ENCODE measurements around the gene CLEC4F.

Gene CLEC4F, protein sequence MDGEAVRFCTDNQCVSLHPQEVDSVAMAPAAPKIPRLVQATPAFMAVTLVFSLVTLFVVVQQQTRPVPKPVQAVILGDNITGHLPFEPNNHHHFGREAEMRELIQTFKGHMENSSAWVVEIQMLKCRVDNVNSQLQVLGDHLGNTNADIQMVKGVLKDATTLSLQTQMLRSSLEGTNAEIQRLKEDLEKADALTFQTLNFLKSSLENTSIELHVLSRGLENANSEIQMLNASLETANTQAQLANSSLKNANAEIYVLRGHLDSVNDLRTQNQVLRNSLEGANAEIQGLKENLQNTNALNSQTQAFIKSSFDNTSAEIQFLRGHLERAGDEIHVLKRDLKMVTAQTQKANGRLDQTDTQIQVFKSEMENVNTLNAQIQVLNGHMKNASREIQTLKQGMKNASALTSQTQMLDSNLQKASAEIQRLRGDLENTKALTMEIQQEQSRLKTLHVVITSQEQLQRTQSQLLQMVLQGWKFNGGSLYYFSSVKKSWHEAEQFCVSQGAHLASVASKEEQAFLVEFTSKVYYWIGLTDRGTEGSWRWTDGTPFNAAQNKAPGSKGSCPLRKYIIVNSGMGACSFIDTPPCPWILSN

DNA sequence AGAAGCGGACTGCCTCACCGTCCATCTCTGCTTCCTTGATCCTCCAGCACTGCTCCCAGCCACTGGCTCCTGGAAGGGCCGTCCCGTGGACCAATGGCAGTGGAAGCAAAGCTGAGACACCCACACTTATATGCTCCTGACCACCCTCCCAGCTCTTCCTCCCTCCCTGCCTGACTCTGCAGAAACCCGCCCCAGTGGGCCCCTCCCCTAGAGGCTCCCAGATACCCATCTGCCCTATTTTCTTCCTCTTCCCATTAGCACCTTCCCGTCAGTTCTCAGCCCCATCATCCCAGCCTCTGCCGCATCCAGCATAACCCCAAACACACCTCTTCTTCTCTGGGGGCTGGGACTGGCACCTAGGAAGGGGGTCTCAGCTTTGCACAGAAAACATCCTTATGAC, at the start of gene CLEC4F:
TSS of gene CLEC4F (minus strand) at position 101 of the 400 bp plus-strand sequence. CDS start at position 25, 76 bp downstream.
- no peak for DNase-seq (ENCODE audit: low spot score)

DNA sequence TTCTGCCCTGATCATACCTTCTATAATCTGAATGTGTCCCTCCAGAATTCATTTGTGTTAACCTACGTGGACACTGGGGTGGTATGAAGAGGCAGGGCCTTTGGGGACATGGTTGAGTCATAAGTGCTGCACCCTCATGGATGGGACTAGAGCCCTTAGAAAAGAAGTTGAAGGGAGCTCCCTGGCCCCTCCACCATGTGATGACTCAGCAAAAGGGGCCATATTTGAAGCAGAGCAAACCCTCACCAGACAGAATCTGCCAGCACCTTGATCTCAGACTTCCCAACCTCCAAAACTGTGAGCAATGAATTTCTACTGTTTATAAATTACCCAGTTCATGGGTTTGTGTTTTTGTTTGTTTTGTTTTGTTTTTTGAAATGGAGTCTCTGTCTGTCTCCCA, 48.6 kb upstream of the CLEC4F start:
- no peak for DNase-seq (ENCODE audit: low spot score)

DNA sequence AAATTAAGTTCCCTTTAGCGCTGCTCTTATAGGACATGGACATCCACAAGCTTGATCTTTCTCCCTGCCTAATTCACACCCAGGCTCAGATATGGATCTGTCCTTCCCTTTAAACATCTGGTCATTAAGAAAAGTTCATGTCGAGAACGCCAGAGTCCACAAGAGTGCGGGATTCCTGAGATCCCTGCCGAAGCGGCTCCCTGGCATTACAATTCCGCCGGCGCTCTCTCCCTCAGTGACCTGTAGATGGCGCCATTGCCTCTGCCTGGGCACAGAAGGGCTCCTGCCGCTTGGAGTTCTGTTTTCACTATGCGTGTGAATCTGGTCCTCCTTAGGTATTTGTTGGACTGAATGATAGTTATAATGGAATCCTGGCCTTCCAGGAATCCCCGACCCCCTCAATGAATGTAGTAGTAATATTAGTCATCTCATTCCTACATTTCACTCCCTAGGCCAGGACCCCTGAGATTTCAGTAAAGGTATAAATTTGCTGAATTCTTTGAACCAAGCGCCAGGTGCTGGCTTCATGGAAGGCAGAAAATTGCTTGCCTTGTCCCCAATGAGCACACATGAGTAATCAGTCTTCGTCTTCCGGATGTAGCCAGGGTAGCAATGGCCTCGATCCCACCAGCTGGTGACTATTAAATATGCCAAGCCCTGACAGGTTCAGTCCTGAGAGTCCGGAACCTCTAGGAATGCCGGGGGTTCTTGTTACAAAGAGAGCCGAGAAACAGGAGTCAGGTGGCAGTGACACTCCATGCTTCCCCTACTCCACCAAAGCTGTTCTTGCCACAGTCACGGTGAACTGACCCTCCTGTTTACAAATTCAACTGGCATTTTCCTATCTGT, 41.6 kb upstream of the CLEC4F start:
- DNase-seq (ENCODE audit: low spot score), result peak; percentile 86

DNA sequence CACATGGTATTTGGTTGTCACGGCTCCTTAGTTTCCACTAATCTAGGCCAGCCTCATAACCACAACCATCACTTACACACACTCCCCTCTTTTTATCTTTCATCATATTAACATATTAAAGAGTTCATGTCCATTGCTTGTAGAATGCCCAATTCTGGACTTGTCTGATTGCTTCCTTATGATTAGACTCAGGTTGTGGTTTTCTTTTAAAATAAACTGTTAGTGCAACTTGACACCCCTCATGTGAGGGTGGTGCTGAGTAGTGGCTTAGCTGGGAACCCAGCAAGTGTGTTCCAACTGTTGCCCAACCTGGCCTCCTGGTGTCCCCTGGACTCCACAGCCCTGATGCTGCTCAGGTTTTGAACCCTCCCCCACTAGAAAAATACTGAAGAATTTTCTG, 35.3 kb upstream of the CLEC4F start:
- DNase-seq (ENCODE audit: low spot score), result no peak

DNA sequence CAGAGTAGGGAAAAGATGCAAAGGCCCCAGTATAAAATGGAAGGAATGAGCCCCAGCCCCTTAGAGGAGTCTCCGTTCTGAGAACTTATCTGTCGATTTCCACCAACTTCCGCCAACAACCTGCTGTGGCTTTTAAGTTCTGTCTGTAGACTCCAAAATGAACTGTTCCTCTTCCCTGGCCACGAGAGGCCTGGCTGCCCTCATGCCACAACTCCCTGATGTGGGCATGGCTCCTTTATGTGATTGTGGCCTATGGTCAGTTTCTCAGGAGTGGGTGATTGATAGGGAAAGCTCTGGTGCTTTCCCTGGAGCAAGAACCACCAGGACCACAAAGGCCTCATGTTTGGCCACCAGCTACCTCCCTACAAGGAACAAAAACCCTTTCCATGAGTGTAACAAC, 34.0 kb upstream of the CLEC4F start:
- no peak for DNase-seq (ENCODE audit: low spot score)

DNA sequence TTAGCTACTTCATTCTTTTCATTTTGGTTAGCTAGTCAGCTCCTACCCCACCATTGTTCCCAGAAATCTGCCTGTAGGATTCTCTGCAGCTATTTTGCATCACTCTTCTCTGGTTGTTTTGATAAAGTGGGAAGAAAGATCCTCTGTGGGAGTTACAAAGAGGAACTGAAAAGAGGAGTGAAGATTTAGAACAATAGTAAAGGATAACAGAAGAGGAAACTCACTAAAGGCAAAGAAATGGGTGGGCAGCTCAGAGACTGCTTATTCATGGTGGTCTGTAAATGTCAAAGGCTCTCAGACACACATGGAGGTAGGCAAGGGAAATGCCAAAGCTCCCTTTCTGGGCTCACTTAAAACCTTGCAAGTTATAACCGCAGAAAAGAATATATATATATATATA, 32.4 kb upstream of the CLEC4F start:
- no peak for DNase-seq (ENCODE audit: low spot score)

DNA sequence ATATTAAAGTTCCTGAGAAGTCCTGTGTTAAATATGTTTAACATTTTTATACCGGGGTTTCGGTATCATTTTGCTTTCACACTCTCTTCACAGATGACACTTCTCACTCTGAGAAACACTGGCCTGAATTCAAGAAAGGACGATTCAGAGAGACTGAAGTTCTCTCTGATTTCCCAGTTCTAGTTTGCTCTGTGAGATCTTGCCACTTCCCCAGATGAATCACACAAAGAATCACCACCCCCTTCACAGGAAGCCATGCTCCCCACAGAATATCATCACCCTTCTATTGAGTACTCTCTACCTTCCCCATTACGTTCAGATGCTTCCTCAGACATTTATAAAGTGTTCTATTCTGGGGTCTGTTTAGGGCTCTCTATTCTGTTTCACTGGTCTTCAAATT, 31.3 kb upstream of the CLEC4F start:
- no peak for DNase-seq (ENCODE audit: low spot score)

DNA sequence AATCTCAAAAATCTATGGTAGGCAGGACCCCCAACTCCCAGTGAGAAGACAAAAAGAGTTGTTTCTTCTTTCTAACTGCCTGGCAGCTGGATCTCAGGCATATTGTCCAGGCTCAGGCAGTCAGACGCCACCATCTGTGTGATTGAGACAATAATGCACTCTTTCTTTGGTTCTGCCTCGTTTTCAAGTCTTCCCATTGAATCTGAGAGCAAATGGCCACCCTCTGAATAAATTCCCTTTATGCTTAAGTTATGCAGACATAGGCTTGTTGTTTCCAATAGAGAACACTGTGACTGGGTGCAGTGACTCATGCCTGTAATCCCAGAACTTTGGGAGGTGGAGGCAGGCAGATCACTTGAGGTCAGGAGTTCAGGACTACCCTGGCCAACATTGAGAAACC, 30.5 kb upstream of the CLEC4F start:
- DNase-seq (ENCODE audit: low spot score), result peak; percentile 85

DNA sequence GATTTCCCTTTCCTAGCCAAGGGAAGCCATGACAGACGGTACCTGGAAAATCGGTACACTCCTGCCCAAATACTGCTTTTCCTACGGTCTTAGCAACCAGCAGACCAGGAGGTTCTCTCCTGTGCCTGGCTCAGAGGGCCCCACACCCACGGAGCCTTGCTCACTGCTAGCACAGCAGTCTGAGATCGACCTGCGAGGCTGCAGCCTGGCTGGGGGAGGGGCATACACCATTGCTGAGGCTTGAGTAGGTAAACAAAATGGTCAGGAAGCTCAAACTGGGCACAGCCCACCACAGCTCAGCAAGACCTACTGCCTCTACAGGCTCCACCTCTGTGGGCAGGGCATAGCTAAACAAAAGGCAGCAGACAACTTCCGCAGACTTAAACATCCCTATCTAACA, 22.0 kb upstream of the CLEC4F start:
- DNase-seq (ENCODE audit: low spot score), result no peak

DNA sequence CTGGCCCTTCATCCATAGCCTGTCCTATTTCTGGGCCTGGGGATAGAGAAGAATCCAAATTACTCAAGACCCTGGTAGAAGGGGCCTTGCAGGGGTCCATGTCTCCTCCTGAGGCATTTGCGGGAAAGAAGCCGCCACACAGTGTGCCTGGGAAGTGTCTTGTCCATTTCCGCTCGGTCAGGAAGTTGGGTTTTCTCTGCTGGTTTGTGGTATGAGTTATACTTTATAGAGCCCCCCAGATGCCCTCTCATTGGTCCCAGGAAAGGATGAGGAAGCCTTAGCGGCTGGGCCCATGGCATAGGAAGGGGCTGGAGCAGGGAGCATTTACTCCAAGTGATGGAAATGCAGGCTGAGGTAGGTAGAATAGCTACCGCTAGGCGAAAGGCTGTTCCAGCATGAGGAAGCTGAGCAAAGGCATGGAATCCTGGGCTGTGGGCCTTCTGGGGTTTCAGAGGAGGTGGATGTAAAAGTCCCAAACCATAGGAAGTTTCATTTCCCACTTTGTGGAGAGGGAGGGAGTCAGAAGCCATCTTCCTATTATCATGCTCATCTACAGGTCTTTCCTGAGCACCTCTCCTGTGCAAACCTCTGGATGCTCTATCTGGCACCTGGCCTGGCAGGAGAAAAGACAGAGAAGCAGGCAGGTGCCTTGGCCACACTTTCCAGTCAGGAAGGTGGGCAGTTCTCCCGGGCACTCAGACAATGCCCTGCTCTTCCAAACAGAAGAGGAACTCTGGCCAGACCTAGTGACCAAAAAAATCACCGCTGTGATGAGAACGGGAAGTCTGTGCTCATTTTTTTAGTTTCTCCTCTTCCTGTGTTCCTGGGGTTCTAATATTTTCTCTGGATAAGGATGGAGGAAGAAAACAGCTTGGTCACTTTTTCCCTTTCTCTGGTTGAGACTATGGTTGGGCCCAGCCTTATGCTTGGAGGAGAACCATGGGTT, 17.9 kb upstream of the CLEC4F start:
- DNase-seq (ENCODE audit: low spot score), result no peak

DNA sequence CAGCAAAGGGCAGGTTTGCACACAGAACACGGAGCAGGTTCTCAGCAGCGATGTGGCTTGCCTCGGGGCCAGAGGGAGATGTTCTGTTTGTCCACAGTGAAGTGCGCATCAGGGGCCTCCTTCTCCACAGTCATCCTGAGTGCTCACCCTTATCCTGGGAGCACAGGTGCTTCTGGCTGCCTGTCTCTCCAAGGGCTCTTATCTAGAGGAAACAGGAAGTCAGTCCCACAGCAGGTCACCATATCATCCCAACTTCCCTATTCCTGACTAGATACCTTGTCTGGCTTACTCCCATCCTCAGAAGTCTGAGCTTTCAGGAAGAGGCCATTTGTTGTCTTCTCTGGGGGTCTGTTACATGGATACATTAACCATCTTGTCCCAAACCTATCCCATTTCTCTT, 15.2 kb upstream of the CLEC4F start, which contains the start of gene CD207:
TSS of gene CD207 (minus strand) at position 174 of the 400 bp plus-strand sequence. CDS start at position 134, 40 bp downstream.
- no peak for DNase-seq (ENCODE audit: low spot score)

DNA sequence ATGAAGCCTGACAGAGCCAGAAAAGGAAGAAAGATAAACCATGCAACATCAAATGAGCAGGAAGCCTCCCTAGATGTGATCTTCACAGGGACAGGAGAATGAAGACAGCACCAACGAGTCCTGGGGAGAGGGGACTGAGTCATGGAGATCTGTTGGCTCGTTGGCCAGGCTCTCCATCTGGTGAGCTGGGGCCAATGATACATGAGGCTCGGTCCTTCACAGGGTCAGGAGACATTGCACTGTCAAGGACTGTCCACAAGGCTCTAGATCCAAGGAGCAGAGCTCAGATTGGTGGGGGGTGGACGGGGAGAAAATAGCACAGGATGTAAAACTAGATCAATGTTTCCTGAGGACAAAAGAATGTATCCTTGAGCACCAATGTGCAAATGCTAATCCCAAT, 14.5 kb upstream of the CLEC4F start:
- DNase-seq (ENCODE audit: low spot score), result no peak

DNA sequence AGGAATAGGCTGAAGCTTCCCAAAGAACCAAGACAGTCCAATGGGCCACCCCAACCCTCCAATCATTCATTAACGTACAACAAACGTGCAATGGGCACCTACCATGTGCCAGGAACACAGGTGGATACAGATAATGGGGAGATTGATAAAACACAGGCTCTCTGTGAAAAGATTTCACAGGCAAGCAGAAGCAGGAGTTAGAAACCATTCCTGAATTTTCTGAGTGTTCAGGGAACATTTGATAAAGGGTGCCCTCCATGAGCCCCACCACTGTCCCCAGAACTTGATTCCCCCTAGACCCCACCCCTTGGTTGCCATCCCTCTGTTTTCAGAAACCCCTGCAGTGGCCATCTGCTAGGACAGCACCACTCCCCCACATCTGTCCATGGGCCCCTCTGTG, 13.7 kb upstream of the CLEC4F start:
- no peak for DNase-seq (ENCODE audit: low spot score)

DNA sequence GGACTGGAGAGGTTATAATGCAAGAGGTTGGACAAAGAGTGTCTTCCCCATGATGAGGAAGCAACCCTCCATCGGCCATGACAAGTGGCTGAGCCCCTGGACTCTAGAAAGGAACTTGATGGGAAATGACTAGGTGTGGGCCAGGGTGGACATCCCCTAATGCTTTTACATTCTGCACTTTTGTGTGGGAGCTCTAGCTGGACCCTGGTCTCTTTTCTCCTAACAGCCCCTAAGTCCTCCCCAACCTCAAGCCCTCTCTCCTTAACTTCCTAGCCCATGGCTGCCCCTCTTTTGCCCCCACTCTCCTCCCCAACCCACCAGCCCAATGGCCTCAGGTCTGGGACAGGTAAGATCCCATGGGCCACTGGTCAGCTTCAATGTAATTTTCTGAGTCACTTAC, 12.8 kb upstream of the CLEC4F start:
- no peak for DNase-seq (ENCODE audit: low spot score)

DNA sequence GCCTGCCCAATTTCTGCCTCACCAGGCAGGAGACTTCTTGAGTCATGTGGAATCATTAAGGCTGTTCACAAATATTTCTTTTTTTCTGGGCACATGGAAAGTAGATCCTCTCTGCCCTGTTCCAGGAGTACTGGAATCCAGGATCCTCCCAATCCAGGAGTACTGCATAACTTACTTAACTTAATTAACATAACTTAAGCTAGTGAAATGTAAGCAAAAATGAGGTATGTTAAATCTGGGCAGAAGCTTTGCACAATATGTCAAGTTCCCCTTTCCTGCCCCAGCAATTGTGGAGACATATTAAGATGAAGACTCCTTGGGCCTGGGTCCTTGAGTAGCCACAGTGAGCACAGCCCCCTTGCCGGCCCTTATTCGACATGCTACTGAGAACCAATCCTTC, 12.0 kb upstream of the CLEC4F start:
- DNase-seq (ENCODE audit: low spot score), result no peak

DNA sequence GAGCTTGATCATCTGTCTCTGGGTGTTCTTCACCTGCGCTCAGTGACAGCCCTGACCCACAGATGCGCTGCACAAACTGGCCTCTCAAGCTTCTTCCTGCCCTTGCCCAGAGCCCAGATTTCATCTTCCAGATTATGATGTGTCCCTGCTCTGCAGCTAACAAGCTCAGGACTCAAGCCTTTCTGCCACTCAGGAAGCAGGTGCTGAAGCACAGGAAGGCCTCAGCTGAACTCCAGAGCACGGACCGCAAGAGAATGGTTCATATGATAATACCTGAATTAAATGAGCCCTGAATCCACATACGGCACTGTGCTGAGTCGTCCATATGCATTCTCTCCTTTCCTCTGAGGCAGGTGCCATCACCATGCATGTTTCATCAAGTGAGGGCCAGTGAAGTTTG, 11.5 kb upstream of the CLEC4F start:
- no peak for DNase-seq (ENCODE audit: low spot score)

DNA sequence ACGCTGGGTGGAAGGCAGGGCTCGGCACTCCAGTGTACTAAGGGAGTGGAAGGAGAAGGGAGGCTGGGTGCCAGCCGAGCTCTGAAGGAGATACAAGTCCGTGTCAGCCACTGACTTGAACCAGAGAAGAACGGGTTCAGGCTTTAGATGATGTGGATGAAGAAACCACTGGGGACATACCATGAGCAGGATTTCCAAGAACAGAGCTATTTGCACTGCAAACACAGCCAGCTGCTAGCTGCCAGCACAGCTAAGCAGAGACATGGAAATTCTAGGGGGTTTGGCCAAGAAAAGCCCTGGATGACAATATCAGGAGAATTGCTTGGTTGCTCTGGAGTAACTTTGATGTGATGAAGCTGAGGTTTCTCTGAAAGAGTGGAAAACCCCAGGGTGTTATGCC, 10.0 kb upstream of the CLEC4F start:
- DNase-seq (ENCODE audit: low spot score), result no peak

DNA sequence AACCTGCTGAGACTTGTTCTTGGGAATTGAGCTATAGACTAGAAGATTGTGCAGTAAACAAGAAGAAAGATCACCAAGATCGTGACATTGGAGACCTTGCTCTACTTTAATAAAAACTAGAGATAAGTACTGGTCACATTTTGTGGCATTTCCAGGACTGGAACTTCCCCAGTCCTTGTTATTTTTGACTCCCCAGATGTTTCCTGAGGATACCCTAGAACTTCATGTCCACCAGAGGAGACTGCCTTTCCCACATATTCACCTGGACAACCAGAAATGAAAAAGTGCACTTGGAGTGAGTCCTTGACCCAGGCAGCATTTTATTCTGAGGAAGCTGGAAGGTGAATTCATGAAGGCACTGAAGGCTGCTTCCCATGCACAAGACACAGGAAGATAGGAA, 9.5 kb upstream of the CLEC4F start:
- DNase-seq (ENCODE audit: low spot score), result no peak

DNA sequence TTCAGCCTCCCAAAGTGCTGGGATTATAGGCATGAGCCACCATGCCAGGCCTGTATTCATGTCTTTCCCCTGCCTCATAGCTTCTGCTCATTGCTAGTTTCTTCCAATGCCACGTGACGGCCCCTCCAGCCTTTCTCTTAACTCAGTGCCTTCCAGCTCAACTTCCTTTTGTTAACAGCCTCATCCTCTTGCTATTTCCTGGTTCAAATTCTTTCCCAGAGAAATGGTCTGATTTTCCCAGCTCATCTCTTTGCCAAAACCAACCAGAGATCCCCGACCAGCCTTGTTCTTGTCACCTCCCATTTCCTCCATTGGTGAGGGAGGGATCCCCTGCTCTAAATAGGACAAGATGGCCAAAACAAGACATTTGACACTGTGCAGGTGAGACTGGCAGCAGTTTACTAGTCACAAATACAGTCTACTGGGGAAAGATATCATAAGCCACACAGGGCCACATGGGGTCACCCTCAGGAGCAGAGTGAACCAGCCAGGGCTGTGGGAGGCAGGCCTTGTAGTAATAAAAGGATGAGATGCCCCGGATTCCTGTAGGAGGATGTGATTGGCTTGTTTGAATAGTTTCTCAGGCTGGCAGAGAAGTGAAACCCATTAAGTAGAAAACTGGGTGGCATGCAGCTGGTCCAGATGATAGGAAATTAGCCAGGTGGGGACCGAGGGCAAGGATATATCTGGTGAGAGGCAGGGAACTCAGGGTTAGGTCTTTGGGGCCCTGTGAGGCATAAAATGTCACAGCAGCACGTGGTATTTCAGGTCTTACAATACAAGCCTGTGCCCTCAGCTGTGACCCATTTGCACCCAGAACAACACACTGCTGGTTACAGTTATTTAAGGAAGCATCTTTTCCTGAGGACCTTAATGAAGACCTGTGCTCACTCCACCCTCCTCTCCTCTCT, 8.8 kb upstream of the CLEC4F start:
- DNase-seq (ENCODE audit: low spot score), result no peak

DNA sequence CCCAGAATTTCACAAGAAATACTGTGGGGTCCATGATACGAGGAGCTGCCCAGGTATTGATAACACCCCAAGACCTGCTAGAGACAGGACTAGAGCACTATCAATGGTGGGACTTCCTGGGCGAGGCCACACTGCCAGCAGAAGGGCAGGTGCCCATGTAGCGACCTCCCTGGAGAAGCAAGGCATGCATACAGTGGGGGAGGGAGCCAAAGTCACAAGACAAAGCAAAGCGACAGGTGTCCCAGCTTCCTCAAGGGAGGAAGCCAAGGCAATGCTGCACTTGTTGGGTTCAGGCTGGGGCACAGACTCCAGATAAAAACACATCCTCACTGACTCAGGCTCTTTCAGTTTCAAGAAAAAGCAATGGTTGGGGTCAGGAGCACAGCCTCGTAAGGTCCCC, 7.7 kb upstream of the CLEC4F start:
- no peak for DNase-seq (ENCODE audit: low spot score)

DNA sequence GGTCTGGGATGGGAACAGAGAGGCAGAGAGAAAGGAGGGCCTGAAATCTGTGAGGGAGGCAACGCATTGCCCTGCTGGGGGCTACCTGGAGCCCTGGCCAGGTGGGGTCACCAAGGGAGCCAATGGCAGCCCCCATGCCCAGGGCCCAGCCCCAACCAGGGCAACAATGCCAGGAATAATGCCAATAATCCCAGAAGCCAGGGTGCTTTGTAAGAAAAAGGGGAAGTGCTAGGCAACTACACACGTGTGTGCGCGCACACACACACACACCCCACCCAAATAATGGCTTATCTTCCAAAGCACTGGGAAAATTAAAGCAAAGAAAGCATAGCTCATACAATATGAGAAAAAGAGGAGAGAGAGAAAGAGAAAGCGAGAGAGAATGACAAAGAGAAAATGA, 7.0 kb upstream of the CLEC4F start:
- DNase-seq (ENCODE audit: low spot score), result no peak
